ENCODE data around the gene C6orf163.
A peak's percentile ranks its signal among the peaks of the same experiment; 100 is the strongest.

Gene C6orf163

DNA sequence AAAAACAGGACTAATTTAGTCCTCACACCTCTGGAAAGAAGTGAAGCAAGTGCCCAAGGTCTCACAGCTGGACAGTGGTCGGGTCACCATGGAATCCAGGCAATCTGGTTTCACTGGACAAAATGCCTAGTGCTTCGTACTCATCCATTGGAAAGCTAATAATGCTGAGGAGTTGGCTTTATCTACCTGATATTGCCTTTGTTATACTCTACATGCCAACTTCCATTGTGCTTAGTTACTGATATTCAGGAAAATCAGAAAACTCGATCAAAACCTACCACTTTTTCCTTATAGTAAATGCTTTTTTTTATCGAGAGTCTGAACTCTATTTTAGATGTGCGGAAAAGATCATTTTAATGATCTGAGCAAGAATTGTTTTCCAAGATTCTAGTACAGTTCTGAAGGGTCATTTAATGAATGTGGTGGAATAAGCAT, 64.1 kb downstream of the C6orf163 start:
- Histone ChIP-seq H3K36me3 (no peaks in the 10 kb centered on the region), H3K9me3 (no peaks in the 10 kb centered on the region), H3K4me1 (peaks cover 0 to 4% (median 0%) of the 10 kb centered on the region in 4 donors), H3K4me3 (peak overlapping the region; percentile 72 to 89), H3K27ac (peak overlapping the region; percentile 71 to 72), H3K27me3 (no peaks in the 10 kb centered on the region)
- TF ChIP-seq, protein P1, sequence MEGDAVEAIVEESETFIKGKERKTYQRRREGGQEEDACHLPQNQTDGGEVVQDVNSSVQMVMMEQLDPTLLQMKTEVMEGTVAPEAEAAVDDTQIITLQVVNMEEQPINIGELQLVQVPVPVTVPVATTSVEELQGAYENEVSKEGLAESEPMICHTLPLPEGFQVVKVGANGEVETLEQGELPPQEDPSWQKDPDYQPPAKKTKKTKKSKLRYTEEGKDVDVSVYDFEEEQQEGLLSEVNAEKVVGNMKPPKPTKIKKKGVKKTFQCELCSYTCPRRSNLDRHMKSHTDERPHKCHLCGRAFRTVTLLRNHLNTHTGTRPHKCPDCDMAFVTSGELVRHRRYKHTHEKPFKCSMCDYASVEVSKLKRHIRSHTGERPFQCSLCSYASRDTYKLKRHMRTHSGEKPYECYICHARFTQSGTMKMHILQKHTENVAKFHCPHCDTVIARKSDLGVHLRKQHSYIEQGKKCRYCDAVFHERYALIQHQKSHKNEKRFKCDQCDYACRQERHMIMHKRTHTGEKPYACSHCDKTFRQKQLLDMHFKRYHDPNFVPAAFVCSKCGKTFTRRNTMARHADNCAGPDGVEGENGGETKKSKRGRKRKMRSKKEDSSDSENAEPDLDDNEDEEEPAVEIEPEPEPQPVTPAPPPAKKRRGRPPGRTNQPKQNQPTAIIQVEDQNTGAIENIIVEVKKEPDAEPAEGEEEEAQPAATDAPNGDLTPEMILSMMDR (IDR thresholded peaks at IDR 0.05), result no peak
- intact Hi-C loops (cut with DNase I; ENCODE audit: low total_unique reads), result loop anchor here (10.0 kb wide), 1 partner anchor 316 kb away; no protein-coding TSS in a partner anchor
- DNase-seq, result no peak
